Left lung (tissue), 14 donors: ENCODE data around the gene ARRDC5. TPM values are rescaled to one million over a fixed set of nuclear protein-coding genes. Genes with fewer than 3 reads are reported as not detected.
"Not testable (repeated sequence)": the region's sequence is repeated elsewhere in the genome, so short reads cannot be mapped to it uniquely, and the experiment has no call there.

Source experiments
- ATAC-seq: fragments of 200-7000 bp; cut with Tn5 transposase; one replicate; pipeline ENCODE4 v1.9.1; 2020; ENCODE audit warnings: moderate library complexity
- DNase-seq, 4 donors: peaks; one replicate each; pipeline ENCODE4 v3.0.0-alpha.2; 2013 to 2020
- H3K27ac ChIP-seq, 2 donors: fragments of 200-600 bp; sonication (generic) in 1 of 2; one replicate each; pipeline versions ENCODE4 v1.5.0 to v1.8.0; 2020 to 2021
- H3K27me3 ChIP-seq, 2 donors: fragments of 200-600 bp; sonication (generic) in 1 of 2; one replicate each; pipeline versions ENCODE4 v1.5.0 to v1.8.0; 2020 to 2021
- H3K36me3 ChIP-seq, 2 donors: fragments of 200-600 bp; sonication (generic) in 1 of 2; one replicate each; pipeline versions ENCODE4 v1.5.0 to v1.8.0; 2020 to 2021
- H3K4me1 ChIP-seq, 2 donors: fragments of 200-600 bp; one replicate each; pipeline ENCODE4 v1.8.0; 2021
- H3K4me3 ChIP-seq, 2 donors: fragments of 200-600 bp; sonication (generic) in 1 of 2; one replicate each; pipeline versions ENCODE4 v1.5.0 to v1.8.0; 2020 to 2021; ENCODE audit warnings: mild to moderate bottlenecking in 1 of 2
- H3K9me3 ChIP-seq, 2 donors: fragments of 200-600 bp; sonication (generic) in 1 of 2; one replicate each; pipeline versions ENCODE4 v1.5.0 to v1.8.0; 2020 to 2021
- intact Hi-C, 2 donors: fragments of 100-400 bp; cut with DNase I; formaldehyde crosslinking; loops; one replicate each; pipeline versions ENCODE4 v1.11.2 to v1.14.2; 2022
- long read RNA-seq, 12 donors: library from polyadenylated mRNA in 2 of 12; unstranded in 2 of 12; transcript quantifications; one replicate each; pipeline ENCODE4 v2.0.0 and lab custom pipeline, GENCODE V29; 2019 to 2026
- polyA plus RNA-seq, 6 donors: library from polyadenylated mRNA; unstranded; fragments of 120-200 nt; gene quantifications; one replicate each; pipeline ENCODE4 v1.2.1, GENCODE V29; 2013; ENCODE audit not compliant: insufficient read length in 6 of 6
- total RNA-seq, 2 donors: library from RNA; stranded (reverse); fragmentation: NEBNext Ultra II Directional; extraction: Animal tissue kit (Norgen Biotek cat#: 25700); gene quantifications; one replicate each; pipeline ENCODE4 v1.2.1, GENCODE V29; 2021
- TF ChIP-seq, protein P1 (sequence below), 2 donors: fragments of 200-600 bp; sonication (generic) in 1 of 2; IDR thresholded peaks; one replicate each; pipeline versions ENCODE4 v1.5.0 to v1.8.0; 2021; ENCODE audit warnings: antibody characterized with exemption in 2 of 2
- donor health status: DM: no; HTN: yes; CAD: no.
- donor health status: DM: no; HTN: no; CAD: no.

ARRDC5 gene
- total RNA-seq (under 1 TPM; 0.35 to 0.81 TPM), polyA plus RNA-seq (under 1 TPM in 2 of 6 donors, not detected in 4; 0.08 to 0.09 TPM)
- long read RNA-seq, donor 1: 0 reads
- long read RNA-seq, donor 2: 0 reads
- long read RNA-seq, donor 3: 0 reads
- long read RNA-seq, donor 4: 0 reads
- long read RNA-seq, donor 5: 0 reads
- long read RNA-seq, donor 6: 0 reads
- long read RNA-seq, donor 7: 0 reads
- long read RNA-seq, donor 8: 0 reads
- long read RNA-seq, donor 9: 0 reads
- long read RNA-seq, donor 10: 0 reads
- long read RNA-seq, donor 11: 0 reads
- long read RNA-seq, donor 12: 0 reads

DNA sequence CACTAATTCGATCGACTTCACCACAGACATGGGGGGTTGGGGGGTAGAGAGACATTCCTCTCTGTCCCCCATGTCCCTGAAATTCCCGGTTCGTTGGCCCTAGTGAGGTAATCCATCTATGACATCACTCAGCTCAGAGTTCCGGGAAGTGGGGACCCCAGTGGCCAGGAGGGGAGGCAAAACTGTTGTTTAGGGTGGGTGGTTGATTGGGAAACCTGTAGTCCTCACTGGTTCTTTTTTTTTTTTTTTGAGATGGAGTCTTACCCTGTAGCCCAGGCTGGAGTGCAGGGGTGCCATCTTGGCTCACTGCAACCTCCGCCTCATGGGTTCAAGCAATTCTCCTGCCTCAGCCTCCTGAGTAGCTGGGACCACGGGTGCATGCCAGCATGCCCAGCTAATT is at the start of gene ARRDC5:
Gene ARRDC5 (minus strand): TSS at position 101 of the 400 bp plus-strand sequence. CDS start 71 bp downstream, at position 30.
- ATAC-seq (no peak), DNase-seq (no peak)
- Histone ChIP-seq H3K4me1 (peaks cover 0 to 11% of the 10 kb centered on the region in 2 donors), H3K27ac (peak within 1 kb of the TSS in 1 of 2 donors; percentile 70), H3K36me3 (no peaks in the 10 kb centered on the region), H3K27me3 (no peaks in the 10 kb centered on the region), H3K9me3 (no peaks in the 10 kb centered on the region), H3K4me3 (no peak within 1 kb of the TSS)
- intact Hi-C loops: no loop called here
- TF ChIP-seq, protein P1, sequence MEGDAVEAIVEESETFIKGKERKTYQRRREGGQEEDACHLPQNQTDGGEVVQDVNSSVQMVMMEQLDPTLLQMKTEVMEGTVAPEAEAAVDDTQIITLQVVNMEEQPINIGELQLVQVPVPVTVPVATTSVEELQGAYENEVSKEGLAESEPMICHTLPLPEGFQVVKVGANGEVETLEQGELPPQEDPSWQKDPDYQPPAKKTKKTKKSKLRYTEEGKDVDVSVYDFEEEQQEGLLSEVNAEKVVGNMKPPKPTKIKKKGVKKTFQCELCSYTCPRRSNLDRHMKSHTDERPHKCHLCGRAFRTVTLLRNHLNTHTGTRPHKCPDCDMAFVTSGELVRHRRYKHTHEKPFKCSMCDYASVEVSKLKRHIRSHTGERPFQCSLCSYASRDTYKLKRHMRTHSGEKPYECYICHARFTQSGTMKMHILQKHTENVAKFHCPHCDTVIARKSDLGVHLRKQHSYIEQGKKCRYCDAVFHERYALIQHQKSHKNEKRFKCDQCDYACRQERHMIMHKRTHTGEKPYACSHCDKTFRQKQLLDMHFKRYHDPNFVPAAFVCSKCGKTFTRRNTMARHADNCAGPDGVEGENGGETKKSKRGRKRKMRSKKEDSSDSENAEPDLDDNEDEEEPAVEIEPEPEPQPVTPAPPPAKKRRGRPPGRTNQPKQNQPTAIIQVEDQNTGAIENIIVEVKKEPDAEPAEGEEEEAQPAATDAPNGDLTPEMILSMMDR (IDR thresholded peaks at IDR 0.05): no peak

- Histone ChIP-seq H3K27me3 (no peaks in the 10 kb centered on the region), H3K9me3 (no peaks in the 10 kb centered on the region), H3K36me3 (peaks cover 0 to 7% of the 10 kb centered on the region in 2 donors), H3K27ac (no peak overlapping the region), H3K4me3 (no peak overlapping the region), H3K4me1 (no peaks in the 10 kb centered on the region)
- no peak for ATAC-seq
- intact Hi-C loops: no loop called here
- TF ChIP-seq, protein P1 (IDR thresholded peaks at IDR 0.05): no peak
- no peak for DNase-seq
Measured at GRCh38 chr19:4951656-4952055, 49.0 kb upstream of the ARRDC5 start.

DNA sequence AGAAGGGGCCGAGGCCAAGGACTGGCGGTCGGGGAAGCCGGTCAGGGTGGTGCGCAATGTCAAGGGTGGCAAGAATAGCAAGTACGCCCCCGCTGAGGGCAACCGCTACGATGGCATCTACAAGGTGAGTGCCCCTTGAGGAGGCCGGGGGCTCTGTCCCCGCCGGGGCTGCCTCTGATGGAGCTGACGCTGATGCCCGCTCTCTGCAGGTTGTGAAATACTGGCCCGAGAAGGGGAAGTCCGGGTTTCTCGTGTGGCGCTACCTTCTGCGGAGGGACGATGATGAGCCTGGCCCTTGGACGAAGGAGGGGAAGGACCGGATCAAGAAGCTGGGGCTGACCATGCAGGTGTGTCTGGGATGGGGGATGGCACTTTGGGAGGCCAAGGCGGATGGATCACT is 48.0 kb upstream of the ARRDC5 start:
- H3K27me3 ChIP-seq, ATAC-seq: not testable (repeated sequence)

DNA sequence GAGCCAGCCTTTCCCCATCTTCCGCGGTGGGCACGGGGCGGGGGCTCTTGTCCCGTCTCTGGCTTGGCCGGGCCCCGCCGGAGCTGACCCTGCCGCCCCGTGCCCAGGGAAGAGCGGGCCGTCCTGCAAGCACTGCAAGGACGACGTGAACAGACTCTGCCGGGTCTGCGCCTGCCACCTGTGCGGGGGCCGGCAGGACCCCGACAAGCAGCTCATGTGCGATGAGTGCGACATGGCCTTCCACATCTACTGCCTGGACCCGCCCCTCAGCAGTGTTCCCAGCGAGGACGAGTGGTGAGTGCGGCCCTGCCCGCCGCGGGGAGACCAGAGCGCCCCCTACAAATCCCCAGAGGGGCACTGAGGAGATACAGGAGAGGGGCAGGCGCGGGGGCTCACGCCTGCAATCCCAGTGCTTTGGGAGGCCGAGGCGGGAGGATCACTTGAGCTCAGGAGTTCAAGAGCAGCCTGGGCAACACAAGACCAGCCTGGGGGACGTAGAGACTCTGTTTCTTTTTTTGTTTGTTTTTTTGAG is 39.0 kb upstream of the ARRDC5 start:
- H3K27ac ChIP-seq, H3K4me3 ChIP-seq, intact Hi-C loops, H3K36me3 ChIP-seq, H3K4me1 ChIP-seq, H3K27me3 ChIP-seq, ATAC-seq, DNase-seq, H3K9me3 ChIP-seq: not testable (repeated sequence)

More for the DNA sequence above, 48.0 kb upstream of the ARRDC5 start:
- H3K27ac ChIP-seq, H3K4me3 ChIP-seq, H3K4me1 ChIP-seq, H3K9me3 ChIP-seq, DNase-seq, intact Hi-C loops: not testable (repeated sequence)
- H3K36me3 ChIP-seq: peaks cover 0 to 12% of the 10 kb centered on the region in 2 donors

DNA sequence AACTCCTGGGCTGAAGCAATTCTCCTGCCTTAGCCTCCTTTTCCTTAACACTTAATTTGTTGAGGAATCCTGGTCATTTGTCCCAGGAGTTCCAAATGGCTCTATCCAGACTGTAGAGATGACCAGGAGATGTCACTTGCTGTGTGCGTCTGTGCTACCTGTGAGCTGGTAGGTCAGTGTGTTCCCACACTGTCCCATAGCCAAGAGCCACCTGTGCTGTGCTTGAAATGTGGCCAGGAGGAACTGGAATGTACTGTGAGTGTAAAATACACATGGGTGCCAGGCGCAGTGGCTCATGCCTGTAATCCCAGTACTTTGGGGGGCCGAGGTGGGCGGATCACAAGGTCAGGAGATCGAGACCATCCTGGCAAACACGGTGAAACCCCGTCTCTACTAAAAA is 36.8 kb upstream of the ARRDC5 start:
- no peak overlapping the region for H3K4me3 ChIP-seq
- H3K4me1 ChIP-seq: no peaks in the 10 kb centered on the region
- no peaks in the 10 kb centered on the region for H3K27me3 ChIP-seq
- no peaks in the 10 kb centered on the region for H3K36me3 ChIP-seq
- no peak for ATAC-seq
- intact Hi-C loops: no loop called here
- TF ChIP-seq, protein P1 (IDR thresholded peaks at IDR 0.05): no peak
- no peaks in the 10 kb centered on the region for H3K9me3 ChIP-seq
- H3K27ac ChIP-seq: no peak overlapping the region
- no peak for DNase-seq

- H3K36me3 ChIP-seq, H3K4me3 ChIP-seq, ATAC-seq, H3K4me1 ChIP-seq, H3K9me3 ChIP-seq, intact Hi-C loops, H3K27ac ChIP-seq, H3K27me3 ChIP-seq, DNase-seq: not testable (repeated sequence)
Measured at GRCh38 chr19:4938461-4938860, 35.8 kb upstream of the ARRDC5 start.
